HTR-8/SVneo (cell line): ENCODE data around the gene ZNF777.
A peak's percentile ranks its signal among the peaks of the same experiment; 100 is the strongest.

Experiments
- DNase-seq: peaks from one replicate; pipeline ENCODE4 v3.0.0; 2011; ENCODE audit warnings: low spot score, mixed read lengths; ENCODE audit not compliant: insufficient read length
- FAIRE-seq: peaks from 2 replicates; lab custom pipeline; 2011; peaks lifted over from hg19 to GRCh38; lab: Jason Lieb, UNC

The ZNF777 gene

DNA sequence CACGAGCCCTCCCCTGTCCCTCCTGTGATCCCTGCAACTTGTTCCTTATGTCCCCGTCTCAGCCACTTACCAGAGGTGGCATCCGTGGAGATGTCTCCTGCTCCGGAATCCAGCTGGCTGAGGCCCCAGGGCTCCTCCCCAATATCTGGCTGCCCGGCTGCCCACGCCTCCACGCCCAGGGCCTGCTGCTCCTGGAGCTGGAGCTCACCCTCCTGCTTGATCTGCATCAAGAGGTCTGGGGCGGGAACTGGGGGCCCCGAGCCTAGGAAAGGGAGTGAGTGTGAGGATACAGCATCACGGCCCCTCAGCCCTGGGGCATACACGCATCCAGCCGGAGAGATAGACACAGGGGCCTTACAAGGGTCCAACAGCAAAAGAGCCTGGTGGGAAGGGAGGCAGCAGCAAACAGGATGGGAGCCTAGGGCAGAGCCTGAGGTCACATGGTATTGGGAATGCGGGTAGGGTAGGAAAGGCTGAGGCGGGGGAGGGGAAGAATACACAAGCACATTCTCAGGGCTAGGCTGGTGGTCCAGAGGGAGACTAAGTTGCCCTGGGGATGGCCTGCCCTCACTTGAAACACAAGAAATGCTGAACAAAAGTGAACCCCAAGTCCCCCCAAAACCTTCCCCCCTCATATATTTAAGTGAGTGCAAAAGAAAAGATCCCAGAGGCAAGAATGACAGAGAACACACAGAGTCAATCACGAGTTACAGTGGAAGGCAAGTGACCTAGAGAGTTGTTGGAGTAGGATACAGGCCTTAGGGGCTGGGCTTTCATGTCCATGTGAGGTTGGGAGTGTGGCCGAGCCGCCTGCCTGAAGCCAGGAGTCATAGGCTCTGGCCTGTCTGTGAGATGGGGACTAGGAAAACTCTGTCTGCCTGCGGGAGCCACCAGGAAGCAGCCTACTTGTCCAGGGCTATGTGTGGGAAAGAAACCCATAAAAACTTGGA, 16.9 kb upstream of the ZNF777 start:
- DNase-seq (no peak), FAIRE-seq (no peak)

GRCh38 chr7:149476791-149477190, 15.9 kb upstream of the ZNF777 start:
- DNase-seq (no peak), FAIRE-seq (no peak)

- no peak for DNase-seq
- FAIRE-seq, result no peak
Observed at GRCh38 chr7:149475121-149476045, 14.5 kb upstream of the ZNF777 start.

GRCh38 chr7:149474309-149475120, 13.7 kb upstream of the ZNF777 start:
- FAIRE-seq (no peak), DNase-seq (no peak)

- DNase-seq (no peak), FAIRE-seq (no peak)
Observed at GRCh38 chr7:149473251-149473650, 12.4 kb upstream of the ZNF777 start.

DNA sequence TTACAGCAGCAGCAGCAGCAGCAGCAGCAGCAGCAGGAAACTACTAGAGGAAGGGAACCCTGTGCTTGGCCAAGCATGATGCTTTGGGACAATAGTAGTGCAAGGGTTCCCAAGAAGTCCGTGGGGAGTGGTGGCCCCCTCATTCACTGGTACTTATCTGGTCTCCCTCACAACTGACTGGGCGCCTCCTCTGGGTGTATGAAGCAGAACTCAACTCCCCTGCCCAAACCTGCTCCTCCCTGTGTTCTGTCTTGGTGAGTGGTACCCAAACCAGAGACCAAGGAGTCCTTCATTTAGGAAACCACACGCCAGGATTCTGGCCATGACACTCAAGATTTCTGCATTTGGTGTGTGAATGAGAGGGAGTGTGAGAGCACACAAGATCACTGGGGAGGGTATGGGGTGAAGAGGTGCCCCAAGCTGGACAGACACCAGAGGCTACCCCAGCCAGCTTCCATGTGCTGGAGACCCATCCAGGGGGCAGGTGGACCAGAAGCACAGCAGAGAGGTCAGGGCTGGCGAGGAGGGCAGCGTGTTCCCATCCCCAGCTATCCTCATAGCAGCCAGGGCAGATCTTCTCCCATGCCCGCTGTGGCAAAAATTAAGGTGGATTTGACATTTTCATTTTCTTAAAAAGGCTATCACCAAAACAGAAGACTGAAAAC, 10.6 kb upstream of the ZNF777 start:
- DNase-seq, result no peak
- FAIRE-seq, result no peak

- DNase-seq (no peak), FAIRE-seq (no peak)
Observed at GRCh38 chr7:149469806-149470205, 8.9 kb upstream of the ZNF777 start.

DNA sequence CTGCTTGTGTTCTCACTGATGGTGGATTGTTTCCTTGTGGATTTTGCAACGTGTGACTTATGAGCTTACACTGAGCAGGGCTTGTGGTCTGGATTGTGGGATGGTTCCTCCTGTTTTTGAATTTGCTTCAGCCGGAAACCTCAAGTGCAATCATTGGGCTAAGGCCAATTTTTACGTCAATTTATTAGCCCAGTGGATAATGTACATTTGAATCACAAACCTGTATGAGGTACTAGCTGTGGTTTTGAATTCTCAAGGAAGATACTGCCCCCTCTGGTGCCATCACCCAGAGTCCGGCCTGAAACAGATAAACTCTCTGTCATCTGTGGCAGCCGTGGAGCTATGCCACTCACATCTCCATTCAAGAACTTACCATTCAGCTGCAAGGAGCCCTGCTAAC, 7.3 kb upstream of the ZNF777 start:
- FAIRE-seq (no peak), DNase-seq (no peak)

- DNase-seq (no peak), FAIRE-seq (no peak)
Observed at GRCh38 chr7:149467321-149467859, 6.5 kb upstream of the ZNF777 start.

DNA sequence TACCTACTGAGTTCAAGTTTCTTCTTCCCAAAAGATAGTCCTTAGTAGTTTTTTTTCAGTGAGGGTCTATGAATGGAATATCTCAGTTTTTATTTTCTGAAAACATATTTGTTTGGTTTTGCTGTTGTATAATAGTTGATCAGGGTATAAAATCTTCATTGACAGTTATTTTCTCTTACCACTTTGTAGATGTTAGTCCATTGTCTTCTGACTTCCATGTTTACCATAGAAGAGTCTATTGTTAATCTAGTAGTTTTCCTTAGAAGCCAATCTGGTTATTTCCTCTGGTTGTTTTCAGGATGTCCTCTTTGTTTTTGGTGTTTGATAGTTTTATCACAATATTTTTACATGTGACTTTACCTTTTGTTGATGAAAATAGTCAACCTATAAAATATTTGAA, 5.5 kb upstream of the ZNF777 start:
- FAIRE-seq, result no peak
- DNase-seq, result no peak

- FAIRE-seq, result no peak
- DNase-seq, result no peak
Observed at GRCh38 chr7:149463500-149464161, 2.8 kb upstream of the ZNF777 start.

DNA sequence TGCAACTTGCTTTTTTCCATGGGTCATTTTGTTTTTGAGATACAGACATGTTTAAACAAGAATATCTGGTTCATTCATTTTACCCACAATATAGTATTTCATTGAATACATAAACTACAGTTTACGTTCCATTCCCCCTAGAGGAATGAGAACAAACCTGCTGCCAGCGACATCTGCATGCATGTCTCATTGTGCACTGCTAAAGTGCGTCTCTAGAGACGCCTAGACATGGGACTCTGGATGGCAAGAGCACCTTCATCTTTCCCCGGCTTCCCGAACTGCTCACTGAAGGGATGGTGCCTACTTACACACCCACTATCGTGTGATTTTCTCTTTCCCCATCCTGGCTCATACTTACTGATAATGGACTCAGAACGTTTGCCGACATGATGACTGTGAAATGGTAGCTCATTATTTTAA, 1.2 kb upstream of the ZNF777 start:
- DNase-seq (no peak), FAIRE-seq (no peak)

GRCh38 chr7:149459540-149460452, 1.1 kb downstream of the ZNF777 start:
- FAIRE-seq (no peak), DNase-seq (peak; percentile 17)

DNA sequence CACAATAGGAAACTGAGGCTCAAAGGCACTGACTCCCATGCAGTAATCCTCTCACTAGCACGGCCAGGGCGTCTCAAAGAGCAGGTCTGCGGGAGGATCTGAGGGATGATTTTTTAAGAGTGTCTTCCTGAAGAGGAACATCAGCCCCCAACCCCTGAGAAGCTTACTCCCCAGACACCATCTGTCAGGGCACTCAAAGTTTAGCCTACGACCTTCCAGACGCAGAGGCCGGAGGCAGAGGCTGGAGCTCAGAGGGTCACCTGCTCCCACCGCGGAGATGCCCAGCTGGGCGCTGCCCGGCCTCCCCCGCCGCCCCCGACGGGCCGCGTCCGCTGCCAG, 1.7 kb downstream of the ZNF777 start:
- DNase-seq (no peak), FAIRE-seq (no peak)

DNA sequence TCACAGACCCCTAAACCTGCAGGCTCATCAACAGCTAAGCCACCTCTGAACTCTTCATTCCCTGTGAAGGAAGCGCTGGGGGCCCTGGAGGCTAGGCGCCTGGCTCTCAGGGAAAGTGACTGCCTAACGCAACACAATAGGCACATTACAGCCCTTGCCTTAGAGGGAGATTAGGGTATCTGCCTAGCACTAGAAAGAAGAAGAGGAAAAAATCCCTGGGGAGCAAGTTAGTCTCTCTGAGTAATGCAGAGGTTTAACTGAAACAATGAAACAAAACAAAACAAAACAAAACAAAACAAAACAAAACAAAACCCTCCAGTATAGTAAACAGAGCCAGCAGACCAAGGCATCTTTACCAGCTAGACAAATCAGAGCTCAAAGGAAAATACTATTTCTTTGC, 2.6 kb downstream of the ZNF777 start:
- DNase-seq (no peak), FAIRE-seq (no peak)

- FAIRE-seq, result no peak
- DNase-seq, result no peak
Observed at GRCh38 chr7:149457766-149458165, 3.1 kb downstream of the ZNF777 start.

DNA sequence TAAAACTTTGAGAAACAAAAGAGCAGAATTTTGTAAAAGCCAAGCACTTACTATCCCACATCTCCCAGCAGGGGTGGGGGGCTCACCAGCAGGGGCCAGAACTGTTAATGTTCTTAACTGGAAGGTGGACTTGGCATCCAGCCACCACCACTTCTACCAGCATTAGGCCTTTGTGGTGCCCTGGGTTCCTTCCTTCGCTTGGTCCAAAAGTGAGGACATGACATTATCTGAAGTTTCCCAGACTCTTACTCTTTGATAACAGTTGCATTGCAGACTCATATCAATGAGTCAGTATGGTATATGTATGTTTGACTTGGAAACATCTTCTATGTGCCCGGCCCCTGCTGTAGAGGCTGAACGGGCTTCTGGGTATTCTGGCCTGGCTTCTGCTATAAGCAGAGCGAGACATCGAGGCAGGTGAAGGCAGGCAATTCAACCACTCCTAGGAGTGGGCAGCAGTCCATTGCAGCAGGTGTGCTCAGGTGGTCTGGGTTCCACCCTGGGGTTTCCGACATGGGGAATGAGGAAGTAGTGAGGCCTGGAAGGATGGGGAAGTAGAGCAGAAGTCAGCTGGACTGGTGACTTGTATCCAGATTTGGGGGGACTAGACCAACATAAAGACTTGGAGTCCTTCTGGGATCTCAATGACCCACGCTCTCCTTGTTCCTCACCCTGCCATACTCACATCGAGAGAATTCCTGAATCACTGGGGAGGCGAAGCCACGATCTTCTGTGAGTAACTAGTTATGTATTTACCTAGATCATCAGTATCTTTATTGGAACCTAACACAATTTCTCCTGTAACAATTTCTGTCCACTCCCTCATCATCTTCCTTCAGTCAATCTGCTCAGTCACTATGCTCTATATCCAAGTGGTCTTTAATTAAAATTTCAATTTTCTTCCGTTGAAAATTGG, 4.1 kb downstream of the ZNF777 start:
- FAIRE-seq, result no peak

More for the DNA sequence above, 4.1 kb downstream of the ZNF777 start:
- DNase-seq, result no peak
